ENCODE measurements around the gene IVL.
A peak's percentile ranks its signal among the peaks of the same experiment; 100 is the strongest.

The IVL gene

GRCh38 chr1:152940614-152941013, 32.3 kb downstream of the IVL start:
- intact Hi-C loops (cut with DNase I) = no loop called here

DNA sequence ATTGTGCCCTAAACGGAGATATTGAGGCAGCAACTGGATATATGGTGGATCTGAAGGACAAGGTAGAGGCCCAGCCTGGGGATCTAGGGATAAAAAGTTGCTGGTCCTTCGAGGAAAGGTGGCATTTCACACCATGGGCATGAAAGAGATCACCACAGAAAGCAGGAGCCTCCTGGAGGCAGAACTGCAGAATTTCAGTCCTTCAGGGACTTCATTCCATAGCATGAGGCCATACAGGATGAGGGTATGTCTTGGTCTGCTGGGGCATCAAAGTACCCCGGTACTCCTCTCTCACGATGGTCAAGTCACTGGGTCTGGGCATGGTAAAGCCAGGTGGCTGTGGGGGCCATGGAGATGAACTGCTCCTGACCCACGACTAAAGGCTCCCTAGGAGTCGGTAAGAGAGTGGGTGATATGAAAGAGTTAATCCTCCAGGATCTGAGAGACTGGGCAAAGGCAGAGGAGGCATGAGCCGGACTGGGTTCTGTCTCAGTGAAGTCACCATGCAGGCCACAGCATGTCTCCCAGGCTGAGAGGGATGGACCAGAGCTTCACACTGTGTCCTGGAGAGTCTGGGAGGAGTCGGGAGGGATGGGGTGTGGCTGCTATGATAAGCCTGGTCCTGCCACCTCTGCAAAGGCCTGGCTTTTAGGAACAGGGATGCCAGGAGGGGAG, 32.8 kb downstream of the IVL start:
- intact Hi-C loops (cut with DNase I) = no loop called here
- DNase-seq = no peak

More at GRCh38 chr1:152940614-152941013, 32.3 kb downstream of the IVL start:
- no peak for DNase-seq

DNA sequence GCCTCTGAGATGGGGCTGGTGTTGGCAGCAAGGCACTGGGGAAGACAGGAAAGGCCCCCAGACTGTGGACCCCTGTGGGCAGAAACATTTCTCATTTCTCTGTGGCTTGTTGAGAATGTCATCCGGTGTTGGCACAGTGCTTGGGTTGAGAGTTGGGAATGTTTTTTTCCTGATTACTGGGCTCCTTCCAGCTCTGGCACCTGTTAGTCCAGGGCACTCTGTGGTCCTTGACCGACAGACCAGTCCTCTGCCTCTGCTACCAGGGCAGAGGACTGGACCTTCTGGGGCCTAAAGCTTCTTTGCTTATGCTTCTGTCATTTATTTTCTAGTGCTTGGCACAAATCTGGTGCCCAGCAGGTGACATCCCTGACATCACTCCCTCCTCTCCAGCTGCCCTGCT, 33.8 kb downstream of the IVL start:
- DNase-seq = no peak
- intact Hi-C loops (cut with DNase I) = no loop called here

- intact Hi-C loops (cut with DNase I) = no loop called here
- DNase-seq = no peak
These were observed 37.9 kb downstream of the IVL start for GRCh38 chr1:152946248-152946647.

GRCh38 chr1:152946651-152947256, 38.4 kb downstream of the IVL start, which contains the start of gene SPRR5:
Gene SPRR5 (plus strand): TSS chr1:152947206. CDS start chr1:152948555, 1,349 bp downstream.
- intact Hi-C loops (cut with DNase I) = no loop called here
- no peak for DNase-seq

DNA sequence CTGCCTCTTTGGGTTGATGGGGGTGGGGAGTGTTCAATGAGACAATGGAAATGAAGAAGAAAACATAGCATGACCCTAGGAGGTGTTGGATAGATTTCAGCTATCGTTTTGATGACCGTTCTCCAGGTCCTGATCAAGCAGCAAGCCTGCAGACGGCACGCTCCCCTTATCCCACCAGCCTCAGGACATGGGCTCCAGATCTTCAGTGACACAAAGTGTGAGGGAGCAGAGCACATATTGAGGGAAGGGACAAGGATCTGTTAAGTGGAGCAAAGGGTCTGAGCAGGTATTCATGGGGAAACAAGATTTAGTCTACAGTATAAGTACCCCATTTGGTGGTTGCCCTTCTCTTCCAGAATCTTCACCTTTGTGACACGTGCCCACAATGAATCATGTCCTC, 43.4 kb downstream of the IVL start:
- DNase-seq = peak in 1 of 42 donors; percentile 2
- intact Hi-C loops (cut with DNase I) = no loop called here

DNA sequence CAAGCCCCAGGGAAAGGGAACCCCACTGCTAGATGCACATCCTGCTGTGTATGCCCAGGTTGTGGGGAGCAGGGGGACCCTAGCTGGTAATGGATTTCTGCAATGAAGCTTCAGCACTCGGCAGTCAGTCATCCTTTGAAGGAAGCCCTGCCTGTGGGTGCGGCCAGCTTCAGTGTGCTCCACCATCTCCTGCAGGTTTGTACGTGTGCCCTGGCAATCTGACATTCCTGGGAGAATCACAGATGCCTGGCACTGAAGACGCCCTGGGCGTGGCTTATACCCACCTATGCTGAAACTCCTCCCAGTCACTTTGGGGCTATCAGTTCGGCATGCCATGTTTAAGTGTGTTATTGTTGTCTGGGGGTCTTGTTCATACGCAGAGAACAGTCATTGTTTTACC, 45.4 kb downstream of the IVL start:
- intact Hi-C loops (cut with DNase I) = no loop called here
- no peak for DNase-seq

DNA sequence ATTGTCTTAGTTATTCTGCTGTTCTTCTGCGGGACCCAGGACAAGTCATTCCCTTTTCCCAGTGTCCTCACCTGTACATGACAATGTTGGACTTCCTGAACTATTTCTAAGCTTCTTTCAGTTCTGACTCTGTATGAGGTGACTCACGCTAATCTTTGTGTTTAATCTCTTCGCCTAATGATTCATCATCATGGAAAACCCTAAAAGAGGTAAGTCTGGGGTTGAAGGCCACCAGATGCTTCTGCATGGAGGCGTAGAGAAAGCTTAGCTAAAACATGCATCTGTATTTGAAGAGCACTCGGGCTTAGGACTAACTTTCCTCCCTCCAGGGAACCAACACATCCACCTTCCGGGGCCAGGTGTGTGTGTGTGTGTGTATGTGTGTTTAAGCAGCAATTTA, 46.1 kb downstream of the IVL start:
- intact Hi-C loops (cut with DNase I) = no loop called here
- no peak for DNase-seq

GRCh38 chr1:152957561-152957960, 49.2 kb downstream of the IVL start:
- DNase-seq = no peak
- intact Hi-C loops (cut with DNase I) = no loop called here

- no peak for DNase-seq
- intact Hi-C loops (cut with DNase I) = no loop called here
These were observed 50.9 kb downstream of the IVL start for GRCh38 chr1:152959273-152959672.

GRCh38 chr1:152959801-152960451, 51.6 kb downstream of the IVL start:
- intact Hi-C loops (cut with DNase I) = no loop called here
- DNase-seq = peak in 1 of 42 donors; percentile 1

GRCh38 chr1:152960452-152961044, 52.2 kb downstream of the IVL start:
- peak in 1 of 42 donors; percentile 5 for DNase-seq
- intact Hi-C loops (cut with DNase I) = no loop called here
